Thymus (tissue), 11 donors: ENCODE measurements around the gene DCDC2B. TPM values are rescaled to one million over a fixed set of nuclear protein-coding genes. Genes with fewer than 3 reads are reported as not detected.
"Not testable (repeated sequence)": the region's sequence is repeated elsewhere in the genome, so short reads cannot be mapped to it uniquely, and the experiment has no call there.

Experiments
- DNase-seq, 9 donors: peaks; one replicate each; pipeline ENCODE4 v3.0.0-alpha.2; 2013; ENCODE audit warnings: low spot score in 9 of 9, low read depth in 6 of 9, missing footprints in 1 of 9
- H3K27ac ChIP-seq, 2 donors: one replicate each; pipeline ENCODE4 v1.5.1; 2013; ENCODE audit warnings: control low read depth in 1 of 2, low read depth in 1 of 2, low read length in 1 of 2, mild to moderate bottlenecking in 1 of 2, moderate library complexity in 1 of 2
- H3K27me3 ChIP-seq, 2 donors: one replicate each; pipeline ENCODE4 v1.5.1; 2013; ENCODE audit warnings: low read length in 1 of 2; ENCODE audit not compliant: control insufficient read depth in 2 of 2, insufficient read depth in 1 of 2
- H3K36me3 ChIP-seq, 2 donors: one replicate each; pipeline ENCODE4 v1.5.1; 2013; ENCODE audit warnings: low read length in 1 of 2, mild to moderate bottlenecking in 1 of 2, moderate library complexity in 1 of 2; ENCODE audit not compliant: control insufficient read depth in 2 of 2, insufficient read depth in 2 of 2
- H3K4me1 ChIP-seq, 2 donors: one replicate each; pipeline ENCODE4 v1.5.1; 2013; ENCODE audit warnings: low read length in 2 of 2; ENCODE audit not compliant: control insufficient read depth in 2 of 2, insufficient read depth in 2 of 2
- H3K4me3 ChIP-seq, 2 donors: one replicate each; pipeline ENCODE4 v1.5.1; 2013; ENCODE audit warnings: low read length in 2 of 2, control low read depth in 1 of 2, mild to moderate bottlenecking in 1 of 2
- H3K9me3 ChIP-seq, 2 donors: one replicate each; pipeline ENCODE4 v1.5.1; 2013; ENCODE audit warnings: low read length in 1 of 2, mild to moderate bottlenecking in 1 of 2; ENCODE audit not compliant: control insufficient read depth in 2 of 2, insufficient read depth in 1 of 2
- WGBS: extraction: QIAGEN DNeasy Blood & Tissue Kit; methylation state at CpG from one replicate; pipeline ENCODE4 v1.1.7; 2013; 5-methylcytosine and 5-hydroxymethylcytosine counted together
- polyA plus RNA-seq: library from polyadenylated mRNA; stranded (reverse); fragments of 200-250 nt; gene quantifications from one replicate; pipeline ENCODE4 v1.2.3, GENCODE V29; 2013
- total RNA-seq: library from RNA; stranded (reverse); fragments of 120-200 nt; gene quantifications from one replicate; pipeline ENCODE4 v1.2.4, GENCODE V29; 2013
- donor health status: healthy.

DCDC2B gene
- total and polyA plus RNA-seq, 2 donors: 0.09 TPM; not detected in 1

DNA sequence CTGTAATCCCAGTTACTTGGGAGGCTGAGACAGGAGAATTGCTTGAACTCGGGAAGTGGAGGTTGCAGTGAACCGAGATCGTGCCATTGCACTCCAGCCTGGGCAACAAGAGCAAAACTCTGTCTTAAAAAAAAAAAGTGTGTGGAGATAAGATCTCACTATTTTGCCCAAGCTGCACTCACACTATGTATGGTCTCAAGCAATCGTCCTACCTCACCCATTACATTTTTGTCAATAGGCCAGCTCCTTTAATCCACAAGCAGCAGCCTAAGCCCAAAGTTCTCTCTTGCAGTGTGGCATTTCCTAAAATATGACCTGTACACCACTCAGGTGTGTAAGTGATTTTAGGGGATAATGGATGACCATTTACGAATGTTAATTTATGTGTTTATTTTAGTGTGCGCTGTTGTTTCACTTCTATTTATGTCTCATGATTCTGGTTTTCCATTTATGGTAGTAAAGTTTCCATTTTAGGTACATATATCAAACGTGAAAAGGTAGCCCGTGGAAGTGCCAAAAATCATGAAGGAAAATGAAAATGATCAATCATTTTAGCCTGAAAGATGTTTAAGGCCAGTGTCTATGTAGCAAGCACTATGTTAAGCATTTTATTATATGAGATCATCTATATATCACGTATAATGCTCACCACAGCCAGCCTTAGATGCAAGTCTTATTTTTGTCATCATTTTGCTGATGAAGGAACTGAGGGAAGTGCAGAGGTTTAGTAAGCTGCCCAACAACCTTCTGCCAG is 47.8 kb downstream of the DCDC2B start:
- Histone ChIP-seq H3K9me3 (no peaks in the 10 kb centered on the region), H3K4me3 (no peak overlapping the region), H3K27me3 (no peaks in the 10 kb centered on the region), H3K36me3 (peaks cover 12 to 46% of the 10 kb centered on the region in 2 donors), H3K27ac (no peak overlapping the region), H3K4me1 (peaks cover 30 to 63% of the 10 kb centered on the region in 2 donors)
- no peak for DNase-seq
- 82% methylated on average over 9 of the region's 9 CpGs for WGBS

DNA sequence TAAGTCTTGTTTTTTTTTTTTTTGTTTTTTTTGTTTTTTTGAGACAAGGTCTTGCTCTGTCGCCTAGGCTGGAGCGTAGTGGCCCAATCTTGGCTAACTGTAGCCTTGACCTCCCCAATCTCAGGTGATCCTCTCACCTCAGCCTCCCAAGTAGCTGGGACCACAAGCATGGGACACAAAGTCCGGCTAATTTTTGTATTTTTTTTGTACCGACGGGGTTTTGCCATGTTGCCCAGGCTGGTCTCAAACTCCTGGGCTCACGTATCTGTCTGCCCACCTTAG is 48.3 kb downstream of the DCDC2B start:
- H3K27ac ChIP-seq: no peak overlapping the region
- peaks cover 30 to 58% of the 10 kb centered on the region in 2 donors for H3K4me1 ChIP-seq
- 96% methylated on average over 6 of the region's 6 CpGs for WGBS

DNA sequence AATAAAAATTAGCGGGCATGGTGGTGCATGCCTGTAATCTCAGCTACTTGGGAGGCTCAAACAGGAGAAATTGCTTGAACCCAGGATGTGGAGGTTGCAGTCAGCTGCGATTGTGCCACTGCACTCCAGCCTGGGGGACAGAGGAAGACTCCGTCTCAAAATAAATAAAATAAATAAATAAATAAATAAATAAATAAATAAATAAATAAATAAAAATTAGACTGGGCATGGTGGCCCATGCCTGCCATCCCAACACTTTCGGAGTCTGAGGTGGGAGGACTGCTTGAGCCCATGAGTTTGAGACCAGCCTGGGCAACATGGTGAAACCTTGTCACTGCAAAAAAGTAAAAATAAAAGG is 54.3 kb downstream of the DCDC2B start:
- H3K9me3 ChIP-seq, H3K27me3 ChIP-seq, DNase-seq, H3K4me3 ChIP-seq: not testable (repeated sequence)
- peak overlapping the region; percentile 25 to 64 for H3K27ac ChIP-seq
- 97% methylated on average over 4 of the region's 4 CpGs for WGBS
- peaks cover 9 to 43% of the 10 kb centered on the region in 2 donors for H3K4me1 ChIP-seq
- H3K36me3 ChIP-seq: peaks cover 14 to 33% of the 10 kb centered on the region in 2 donors

More for the DNA sequence above, 48.3 kb downstream of the DCDC2B start:
- peaks cover 12 to 47% of the 10 kb centered on the region in 2 donors for H3K36me3 ChIP-seq
- no peaks in the 10 kb centered on the region for H3K27me3 ChIP-seq
- no peaks in the 10 kb centered on the region for H3K9me3 ChIP-seq
- no peak overlapping the region for H3K4me3 ChIP-seq
- DNase-seq: no peak

DNA sequence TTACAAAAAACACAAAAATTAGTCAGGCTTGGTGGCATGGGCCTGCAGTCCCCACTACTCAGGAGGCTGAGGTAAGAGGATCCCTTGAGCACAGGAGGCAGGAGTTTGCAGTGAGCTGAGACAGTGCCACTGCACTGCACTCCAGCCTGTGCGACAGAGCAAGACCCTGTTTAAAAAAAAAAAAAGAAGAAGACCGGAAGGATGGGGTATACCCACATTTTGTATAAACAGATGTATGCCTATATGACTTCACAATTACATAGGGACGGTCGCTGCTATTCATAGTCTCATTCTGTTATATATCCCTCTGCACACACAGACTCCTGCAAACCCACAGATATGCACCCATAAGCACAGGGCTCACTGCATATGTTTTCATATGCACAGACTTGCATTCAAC is 54.9 kb downstream of the DCDC2B start:
- peak overlapping the region; percentile 25 to 64 for H3K27ac ChIP-seq
- H3K36me3 ChIP-seq: peaks cover 14 to 32% of the 10 kb centered on the region in 2 donors
- no peak overlapping the region for H3K4me3 ChIP-seq
- H3K27me3 ChIP-seq: no peaks in the 10 kb centered on the region
- H3K9me3 ChIP-seq: no peaks in the 10 kb centered on the region
- DNase-seq: peak in 1 of 9 donors; percentile 66
- WGBS: 62% methylated on average over 4 of the region's 4 CpGs
- peaks cover 9 to 42% of the 10 kb centered on the region in 2 donors for H3K4me1 ChIP-seq

Other genes starting within 250 kb of the DCDC2B start
- gene KHDRBS1, start 195.2 kb upstream of the DCDC2B start, total RNA-seq: 71.8 TPM
- 124 TPM for gene KHDRBS1, start 195.2 kb upstream of the DCDC2B start, polyA plus RNA-seq
- 4.7 TPM for gene TMEM39B, start 136.2 kb upstream of the DCDC2B start, total RNA-seq
- 13.1 TPM for gene TMEM39B, start 136.2 kb upstream of the DCDC2B start, polyA plus RNA-seq
- 17.1 TPM for gene KPNA6, start 101.0 kb upstream of the DCDC2B start, total RNA-seq
- gene KPNA6, start 101.0 kb upstream of the DCDC2B start, polyA plus RNA-seq: 10.0 TPM
- gene TXLNA, start 29.4 kb upstream of the DCDC2B start, total RNA-seq: 33.1 TPM
- gene TXLNA, start 29.4 kb upstream of the DCDC2B start, polyA plus RNA-seq: 17.7 TPM
- 64.1 TPM for gene CCDC28B, start 8.5 kb upstream of the DCDC2B start, total RNA-seq
- 28.7 TPM for gene CCDC28B, start 8.5 kb upstream of the DCDC2B start, polyA plus RNA-seq
- gene IQCC, start 3.4 kb upstream of the DCDC2B start, total RNA-seq: 3.0 TPM
- 2.8 TPM for gene IQCC, start 3.4 kb upstream of the DCDC2B start, polyA plus RNA-seq
- gene TMEM234, start 13.3 kb downstream of the DCDC2B start, total RNA-seq: 8.5 TPM
- gene TMEM234, start 13.3 kb downstream of the DCDC2B start, polyA plus RNA-seq: 15.4 TPM
- gene EIF3I, start 13.3 kb downstream of the DCDC2B start, total RNA-seq: 161 TPM
- 155 TPM for gene EIF3I, start 13.3 kb downstream of the DCDC2B start, polyA plus RNA-seq
- 1.2 TPM for gene FAM167B, start 38.1 kb downstream of the DCDC2B start, total RNA-seq
- 6.8 TPM for gene FAM167B, start 38.1 kb downstream of the DCDC2B start, polyA plus RNA-seq
- gene LCK, start 42.2 kb downstream of the DCDC2B start, total RNA-seq: 467 TPM
- 175 TPM for gene LCK, start 42.2 kb downstream of the DCDC2B start, polyA plus RNA-seq
- 150 TPM for gene HDAC1, start 83.0 kb downstream of the DCDC2B start, total RNA-seq
- gene HDAC1, start 83.0 kb downstream of the DCDC2B start, polyA plus RNA-seq: 103 TPM
- 89.0 TPM for gene MARCKSL1, start 127.1 kb downstream of the DCDC2B start, total RNA-seq
- gene MARCKSL1, start 127.1 kb downstream of the DCDC2B start, polyA plus RNA-seq: 113 TPM
- 1.6 TPM for gene FAM229A, start 153.4 kb downstream of the DCDC2B start, total RNA-seq
- 14.6 TPM for gene FAM229A, start 153.4 kb downstream of the DCDC2B start, polyA plus RNA-seq
- 0.28 TPM for gene TSSK3, start 153.4 kb downstream of the DCDC2B start, total RNA-seq
- 2.6 TPM for gene TSSK3, start 153.4 kb downstream of the DCDC2B start, polyA plus RNA-seq
- 35.3 TPM for gene BSDC1, start 185.4 kb downstream of the DCDC2B start, total RNA-seq
- gene BSDC1, start 185.4 kb downstream of the DCDC2B start, polyA plus RNA-seq: 36.6 TPM